HEK293T (cell line): ENCODE results near the gene PSAPL1.

Experiments used
- ARNT ChIP-seq: fragments of 450-650 bp; IDR thresholded peaks from 2 replicates; pipeline ENCODE4 v1.6.1; 2017; ENCODE audit warnings: mild to moderate bottlenecking
- BHLHE40 ChIP-seq: fragments of 450-650 bp; IDR thresholded peaks from 2 replicates; pipeline ENCODE4 v1.6.1; 2016; ENCODE audit warnings: mild to moderate bottlenecking, moderate library complexity, borderline replicate concordance
- ELF4 ChIP-seq: fragments of 450-650 bp; IDR thresholded peaks from 2 replicates; pipeline ENCODE4 v1.6.1; 2017; ENCODE audit warnings: antibody characterized with exemption
- FOXA1 ChIP-seq: fragments of 450-650 bp; IDR thresholded peaks from 2 replicates; pipeline ENCODE4 v1.6.1; 2016; ENCODE audit warnings: mild to moderate bottlenecking
- FOXK2 ChIP-seq: fragments of 450-650 bp; IDR thresholded peaks from 2 replicates; pipeline ENCODE4 v1.6.1; 2016; ENCODE audit warnings: mild to moderate bottlenecking
- FOXM1 ChIP-seq: fragments of 450-650 bp; IDR thresholded peaks from 2 replicates; pipeline ENCODE4 v1.6.1; 2017; ENCODE audit warnings: mild to moderate bottlenecking, borderline replicate concordance
- NFRKB ChIP-seq: fragments of 450-650 bp; IDR thresholded peaks from 2 replicates; pipeline ENCODE4 v1.6.1; 2016; ENCODE audit warnings: mild to moderate bottlenecking, moderate library complexity
- SP1 ChIP-seq: fragments of 450-650 bp; IDR thresholded peaks from 2 replicates; pipeline ENCODE4 v1.6.1; 2017
- SUZ12 ChIP-seq: fragments of 450-650 bp; IDR thresholded peaks from 2 replicates; pipeline ENCODE4 v1.6.1; 2016; ENCODE audit warnings: mild to moderate bottlenecking
- TF ChIP-seq, protein P1 (sequence below): fragments of 450-650 bp; IDR thresholded peaks from 2 replicates; pipeline ENCODE4 v1.6.1; 2016

DNA sequence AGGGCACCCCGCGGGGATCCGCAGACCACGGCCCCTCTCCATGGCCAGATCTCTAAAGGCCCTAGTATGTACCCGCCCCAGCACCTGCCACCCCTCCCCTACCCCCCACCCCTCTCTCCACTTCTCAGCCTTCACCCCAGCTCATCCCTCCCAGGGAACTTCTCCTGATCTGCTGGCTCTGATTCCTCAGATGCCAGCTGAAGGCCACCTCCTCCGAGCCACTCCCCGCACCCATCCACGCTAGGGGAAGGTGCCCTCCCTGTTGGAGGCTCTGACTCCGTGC is 11.9 kb downstream of the PSAPL1 start:
- TF ChIP-seq SP1 (no peak), ELF4 (no peak), SUZ12 (no peak), BHLHE40 (no peak), ARNT (no peak), FOXM1 (no peak), NFRKB (no peak), FOXA1 (no peak), FOXK2 (no peak)
- TF ChIP-seq, protein P1, sequence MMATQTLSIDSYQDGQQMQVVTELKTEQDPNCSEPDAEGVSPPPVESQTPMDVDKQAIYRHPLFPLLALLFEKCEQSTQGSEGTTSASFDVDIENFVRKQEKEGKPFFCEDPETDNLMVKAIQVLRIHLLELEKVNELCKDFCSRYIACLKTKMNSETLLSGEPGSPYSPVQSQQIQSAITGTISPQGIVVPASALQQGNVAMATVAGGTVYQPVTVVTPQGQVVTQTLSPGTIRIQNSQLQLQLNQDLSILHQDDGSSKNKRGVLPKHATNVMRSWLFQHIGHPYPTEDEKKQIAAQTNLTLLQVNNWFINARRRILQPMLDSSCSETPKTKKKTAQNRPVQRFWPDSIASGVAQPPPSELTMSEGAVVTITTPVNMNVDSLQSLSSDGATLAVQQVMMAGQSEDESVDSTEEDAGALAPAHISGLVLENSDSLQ: no peak
